Measurements from ENCODE around the gene SMPD3. TPM values are rescaled to one million over a fixed set of nuclear protein-coding genes. Genes with fewer than 3 reads are reported as not detected.
"Not testable (repeated sequence)": the region's sequence is repeated elsewhere in the genome, so short reads cannot be mapped to it uniquely, and the experiment has no call there.

The SMPD3 gene
- total RNA-seq (2022) (0.25 TPM in 1 of 2 replicates, not detected in the other), Bru-seq, nascent RNA (percentile 3 among the genes with signal in this experiment), BruChase-seq, experiment 1, labeled RNA remaining after a 6-hour chase (percentile 6 among the genes with signal in this experiment), BruChase-seq, experiment 2, labeled RNA remaining after a 2-hour chase (percentile 2 among the genes with signal in this experiment)
- long read RNA-seq, result 0 reads

- TF ChIP-seq, protein P1, sequence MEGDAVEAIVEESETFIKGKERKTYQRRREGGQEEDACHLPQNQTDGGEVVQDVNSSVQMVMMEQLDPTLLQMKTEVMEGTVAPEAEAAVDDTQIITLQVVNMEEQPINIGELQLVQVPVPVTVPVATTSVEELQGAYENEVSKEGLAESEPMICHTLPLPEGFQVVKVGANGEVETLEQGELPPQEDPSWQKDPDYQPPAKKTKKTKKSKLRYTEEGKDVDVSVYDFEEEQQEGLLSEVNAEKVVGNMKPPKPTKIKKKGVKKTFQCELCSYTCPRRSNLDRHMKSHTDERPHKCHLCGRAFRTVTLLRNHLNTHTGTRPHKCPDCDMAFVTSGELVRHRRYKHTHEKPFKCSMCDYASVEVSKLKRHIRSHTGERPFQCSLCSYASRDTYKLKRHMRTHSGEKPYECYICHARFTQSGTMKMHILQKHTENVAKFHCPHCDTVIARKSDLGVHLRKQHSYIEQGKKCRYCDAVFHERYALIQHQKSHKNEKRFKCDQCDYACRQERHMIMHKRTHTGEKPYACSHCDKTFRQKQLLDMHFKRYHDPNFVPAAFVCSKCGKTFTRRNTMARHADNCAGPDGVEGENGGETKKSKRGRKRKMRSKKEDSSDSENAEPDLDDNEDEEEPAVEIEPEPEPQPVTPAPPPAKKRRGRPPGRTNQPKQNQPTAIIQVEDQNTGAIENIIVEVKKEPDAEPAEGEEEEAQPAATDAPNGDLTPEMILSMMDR (IDR thresholded peaks at IDR 0.05; ENCODE audit: unreplicated experiment), result no peak
- CTCF ChIA-PET, result interaction anchor here (0.5 kb wide), 1 partner anchor 39 kb away, joined by 3 read pairs; no protein-coding TSS in a partner anchor
- BruUV-seq (replicated peaks), result no TSS peak
- Mint-ChIP-seq H3K36me3 (ENCODE audit: insufficient read depth, unreplicated experiment) (no peaks in the 10 kb centered on the region), H3K9me3 (ENCODE audit: unreplicated experiment) (no peaks in the 10 kb centered on the region), H3K4me3 (ENCODE audit: unreplicated experiment) (peak within 1 kb of the TSS; percentile 65), H3K27ac (ENCODE audit: low read depth, unreplicated experiment) (no peak within 1 kb of the TSS), H3K27me3 (ENCODE audit: insufficient read depth, unreplicated experiment) (peaks cover 65% of the 10 kb centered on the region), H3K4me1 (ENCODE audit: insufficient read depth, unreplicated experiment) (no peaks in the 10 kb centered on the region)
- DNase-seq (ENCODE audit: unreplicated experiment), result peak; percentile 93
- POLR2A ChIA-PET, result no interaction called here
- intact Hi-C loops (cut with micrococcal nuclease), result no loop called here
Observed at GRCh38 chr16:68448360-68448970, at the start of gene SMPD3. Gene SMPD3, minus strand, starts transcription at chr16:68448508. Its CDS starts 76,327 bp downstream, at chr16:68372181.

DNA sequence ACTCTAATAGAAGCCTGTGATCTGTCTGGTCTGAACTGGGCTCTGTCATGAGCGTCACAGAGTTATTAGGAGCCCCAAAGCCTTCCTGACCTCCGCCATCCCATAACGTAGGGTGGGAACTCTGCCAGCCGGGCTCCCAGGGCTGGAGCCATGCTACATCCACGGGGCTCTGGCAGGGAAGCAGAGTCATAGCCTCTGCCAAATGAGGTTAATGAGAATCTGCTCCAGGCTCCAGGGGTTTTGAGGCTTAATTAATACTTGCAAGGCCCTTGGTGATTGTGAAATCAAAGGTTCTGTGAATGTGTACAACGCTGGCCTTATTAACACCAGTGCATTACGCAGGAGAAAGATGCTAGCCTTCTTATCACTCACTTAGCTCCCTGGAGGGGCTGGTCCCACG lies 48.4 kb upstream of the SMPD3 start:
- no peak overlapping the region for H3K27ac Mint-ChIP-seq (ENCODE audit: low read depth, unreplicated experiment)
- no peak overlapping the region for H3K4me3 Mint-ChIP-seq (ENCODE audit: unreplicated experiment)
- no TSS peak for BruUV-seq (replicated peaks)
- no peaks in the 10 kb centered on the region for H3K9me3 Mint-ChIP-seq (ENCODE audit: unreplicated experiment)
- peak; percentile 49 for DNase-seq (ENCODE audit: unreplicated experiment)
- no peaks in the 10 kb centered on the region for H3K27me3 Mint-ChIP-seq (ENCODE audit: insufficient read depth, unreplicated experiment)
- CTCF ChIA-PET, result interaction anchor here (0.8 kb wide), 1 partner anchor 303 kb away, joined by 4 read pairs; no protein-coding TSS in a partner anchor
- H3K4me1 Mint-ChIP-seq (ENCODE audit: insufficient read depth, unreplicated experiment), result peaks cover 20% of the 10 kb centered on the region
- POLR2A ChIA-PET, result interaction anchor here (1.0 kb wide), 1 partner anchor 24 kb away, joined by 3 read pairs; no protein-coding TSS in a partner anchor
- TF ChIP-seq, protein P1 (IDR thresholded peaks at IDR 0.05; ENCODE audit: unreplicated experiment), result no peak
- H3K36me3 Mint-ChIP-seq (ENCODE audit: insufficient read depth, unreplicated experiment), result no peaks in the 10 kb centered on the region
- intact Hi-C loops (cut with micrococcal nuclease), result no loop called here

- CTCF ChIA-PET, result interaction anchor here (0.6 to 1.2 kb wide), 3 partner anchors 15 to 231 kb away, joined by 3 to 5 read pairs (median 3); no protein-coding TSS in a partner anchor
- H3K27ac Mint-ChIP-seq (ENCODE audit: low read depth, unreplicated experiment); H3K4me3 Mint-ChIP-seq (ENCODE audit: unreplicated experiment); DNase-seq (ENCODE audit: unreplicated experiment); intact Hi-C loops (cut with micrococcal nuclease); H3K27me3 Mint-ChIP-seq (ENCODE audit: insufficient read depth, unreplicated experiment); H3K9me3 Mint-ChIP-seq (ENCODE audit: unreplicated experiment); BruUV-seq (replicated peaks); H3K36me3 Mint-ChIP-seq (ENCODE audit: insufficient read depth, unreplicated experiment): not testable (repeated sequence)
- peaks cover 34% of the 10 kb centered on the region for H3K4me1 Mint-ChIP-seq (ENCODE audit: insufficient read depth, unreplicated experiment)
- POLR2A ChIA-PET, result interaction anchor here (0.6 kb wide), 1 partner anchor 340 kb away, joined by 3 read pairs; no protein-coding TSS in a partner anchor
Observed at GRCh38 chr16:68494261-68494660, 46.0 kb upstream of the SMPD3 start.

DNA sequence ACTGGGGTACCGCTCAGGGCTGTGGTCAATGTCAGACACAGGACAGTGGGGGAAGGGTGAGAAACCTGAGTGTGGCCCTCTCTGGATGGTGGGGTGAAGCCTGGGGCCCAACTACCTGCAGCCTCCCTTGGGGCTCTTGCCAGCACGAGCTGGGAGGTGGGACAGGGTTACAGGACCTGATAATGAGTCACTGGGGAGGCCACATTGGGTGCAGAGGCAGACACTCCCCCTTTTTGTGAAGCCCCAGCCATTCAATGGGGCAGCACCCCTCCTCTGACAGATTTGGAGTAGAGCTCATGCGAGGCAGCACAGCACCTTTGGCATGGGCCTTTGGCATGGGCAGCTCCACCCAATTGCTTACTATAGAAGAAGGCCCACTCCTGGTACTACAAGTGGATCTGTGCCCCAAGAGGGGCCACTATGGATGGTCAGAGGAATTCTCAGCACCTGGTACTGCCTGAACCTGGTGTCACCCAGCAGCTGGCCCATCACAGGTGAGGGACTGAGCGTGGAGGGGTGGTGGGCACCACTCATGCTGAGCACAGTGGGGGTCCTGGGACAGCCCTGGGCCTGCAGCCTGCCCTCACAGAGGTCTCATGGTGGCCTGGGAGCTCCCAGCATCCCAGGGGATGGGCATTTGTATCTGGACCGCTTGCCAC lies 45.2 kb upstream of the SMPD3 start:
- BruUV-seq (replicated peaks), result no TSS peak
- ChIA-PET POLR2A (no interaction called here), CTCF (interaction anchor here (0.7 to 1.2 kb wide), 2 partner anchors 16 to 17 kb away, joined by 3 to 5 read pairs; no protein-coding TSS in a partner anchor)
- Mint-ChIP-seq H3K27me3 (ENCODE audit: insufficient read depth, unreplicated experiment) (no peaks in the 10 kb centered on the region), H3K36me3 (ENCODE audit: insufficient read depth, unreplicated experiment) (no peaks in the 10 kb centered on the region), H3K27ac (ENCODE audit: low read depth, unreplicated experiment) (no peak overlapping the region), H3K9me3 (ENCODE audit: unreplicated experiment) (no peaks in the 10 kb centered on the region), H3K4me1 (ENCODE audit: insufficient read depth, unreplicated experiment) (peaks cover 34% of the 10 kb centered on the region), H3K4me3 (ENCODE audit: unreplicated experiment) (no peak overlapping the region)
- DNase-seq (ENCODE audit: unreplicated experiment), result no peak
- TF ChIP-seq, protein P1 (IDR thresholded peaks at IDR 0.05; ENCODE audit: unreplicated experiment), result no peak
- intact Hi-C loops (cut with micrococcal nuclease), result no loop called here

All from MCF 10A (cell line).